ENCODE data around the gene LTBP2. TPM values are rescaled to one million over a fixed set of nuclear protein-coding genes. Genes with fewer than 3 reads are reported as not detected.
A peak's percentile ranks its signal among the peaks of the same experiment; 100 is the strongest.

The LTBP2 gene
- polyA plus RNA-seq, 2 of the 4 experiments (the other 2 are of a cell fraction), result 4.9 to 14.4 TPM

- H3K4me3 ChIP-seq, result no peak overlapping the region
- ChIA-PET POLR2A (no interaction called here), CTCF (interaction anchor here (0.5 to 1.9 kb wide), 9 partner anchors 11 to 931 kb away, joined by 3 to 6 read pairs (median 3); no protein-coding TSS in a partner anchor)
- no peak overlapping the region for H3K4me2 ChIP-seq
- TF ChIP-seq, protein P1, sequence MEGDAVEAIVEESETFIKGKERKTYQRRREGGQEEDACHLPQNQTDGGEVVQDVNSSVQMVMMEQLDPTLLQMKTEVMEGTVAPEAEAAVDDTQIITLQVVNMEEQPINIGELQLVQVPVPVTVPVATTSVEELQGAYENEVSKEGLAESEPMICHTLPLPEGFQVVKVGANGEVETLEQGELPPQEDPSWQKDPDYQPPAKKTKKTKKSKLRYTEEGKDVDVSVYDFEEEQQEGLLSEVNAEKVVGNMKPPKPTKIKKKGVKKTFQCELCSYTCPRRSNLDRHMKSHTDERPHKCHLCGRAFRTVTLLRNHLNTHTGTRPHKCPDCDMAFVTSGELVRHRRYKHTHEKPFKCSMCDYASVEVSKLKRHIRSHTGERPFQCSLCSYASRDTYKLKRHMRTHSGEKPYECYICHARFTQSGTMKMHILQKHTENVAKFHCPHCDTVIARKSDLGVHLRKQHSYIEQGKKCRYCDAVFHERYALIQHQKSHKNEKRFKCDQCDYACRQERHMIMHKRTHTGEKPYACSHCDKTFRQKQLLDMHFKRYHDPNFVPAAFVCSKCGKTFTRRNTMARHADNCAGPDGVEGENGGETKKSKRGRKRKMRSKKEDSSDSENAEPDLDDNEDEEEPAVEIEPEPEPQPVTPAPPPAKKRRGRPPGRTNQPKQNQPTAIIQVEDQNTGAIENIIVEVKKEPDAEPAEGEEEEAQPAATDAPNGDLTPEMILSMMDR (IDR thresholded peaks at IDR 0.05), result no peak
- TF ChIP-seq CEBPB (IDR thresholded peaks at IDR 0.05) (no peak), MAZ (IDR thresholded peaks at IDR 0.05; ENCODE audit: borderline replicate concordance, low read depth, low read length) (no peak), HOXB13 (CRISPR knock-in tag; IDR thresholded peaks at IDR 0.05; ENCODE audit: low read depth) (no peak), ZC3H11A (IDR thresholded peaks at IDR 0.05) (no peak), ESRRA (IDR thresholded peaks at IDR 0.05; ENCODE audit: borderline replicate concordance, low read length) (no peak), ZNF302 (CRISPR knock-in tag; IDR thresholded peaks at IDR 0.05) (no peak), HDAC2 (IDR thresholded peaks at IDR 0.05) (no peak)
- DNase-seq (ENCODE audit: low read depth in 1 of 2, low spot score in 1 of 2) (no peak), FAIRE-seq (no peak), ATAC-seq (no peak)
- H3K4me1 ChIP-seq, result peaks cover 9% of the 10 kb centered on the region; the same call in 2 of the 3 replicates
- WGBS (ENCODE audit: missing lambda C conversion rate), result 85% methylated on average over 5 of the region's 5 CpGs
- peak overlapping the region in 1 of 2 experiments; percentile 57; a peak in 3 of 6 replicates for H3K27ac ChIP-seq
- H3K9me3 ChIP-seq, result no peaks in the 10 kb centered on the region
These were observed 6.4 kb downstream of the LTBP2 start for GRCh38 chr14:74605531-74606223.

DNA sequence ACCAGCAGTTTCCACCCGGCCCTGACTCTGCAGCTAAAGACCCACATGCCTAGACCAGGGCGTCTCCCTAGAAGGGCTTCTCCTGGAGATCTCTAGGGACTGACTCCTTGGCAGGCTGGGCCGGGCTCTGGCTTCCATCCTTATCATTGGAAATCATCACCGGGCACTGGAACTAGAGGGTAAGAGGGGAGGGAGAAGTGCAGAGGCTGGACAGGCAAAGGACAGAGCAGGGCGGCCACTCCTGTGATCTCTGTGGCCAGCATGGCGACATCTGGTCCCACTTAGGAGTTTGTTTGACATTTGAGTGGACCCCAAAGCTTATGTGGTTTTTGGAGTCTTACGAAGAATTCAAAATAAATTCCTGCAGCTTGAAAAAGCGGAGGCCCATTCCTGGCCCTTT lies 7.1 kb downstream of the LTBP2 start:
- ChIA-PET POLR2A (no interaction called here), CTCF (interaction anchor here (1.1 to 1.9 kb wide), 5 partner anchors 11 to 158 kb away, joined by 3 to 4 read pairs (median 3); partner anchors contain the start of gene YLPM1)
- Histone ChIP-seq H3K9me3 (no peaks in the 10 kb centered on the region), H3K27ac (no peak overlapping the region; a peak in 1 of 6 replicates), H3K4me3 (no peak overlapping the region), H3K4me1 (peaks cover 9% of the 10 kb centered on the region; the same call in 2 of the 3 replicates), H3K4me2 (no peak overlapping the region)
- ATAC-seq (no peak), DNase-seq (ENCODE audit: low read depth in 1 of 2, low spot score in 1 of 2) (no peak), FAIRE-seq (no peak)
- 80% methylated on average over 8 of the region's 8 CpGs for WGBS (ENCODE audit: missing lambda C conversion rate)
- TF ChIP-seq EP300 (IDR thresholded peaks at IDR 0.05), result no peak
- TF ChIP-seq FOSL2 (IDR thresholded peaks at IDR 0.05), result no peak
- TF ChIP-seq FOSL2 (CRISPR knock-in tag; IDR thresholded peaks at IDR 0.05), result no peak
- TF ChIP-seq PBX3 (IDR thresholded peaks at IDR 0.05), result no peak
- TF ChIP-seq HOXB5 (CRISPR knock-in tag; IDR thresholded peaks at IDR 0.05), result no peak
- TF ChIP-seq MYC (IDR thresholded peaks at IDR 0.05; ENCODE audit: borderline replicate concordance, low read length), result no peak
- TF ChIP-seq KDM5A (IDR thresholded peaks at IDR 0.05), result no peak
- no peak for TF ChIP-seq REST (IDR thresholded peaks at IDR 0.05)
- no peak for TF ChIP-seq NFE2L2 (conservative IDR thresholded peaks at IDR 0.05; ENCODE audit: low read length)
- no peak for TF ChIP-seq HDAC2 (IDR thresholded peaks at IDR 0.05)
- no peak for TF ChIP-seq RCOR1 (IDR thresholded peaks at IDR 0.05; ENCODE audit: low read depth, low read length)
- no peak for TF ChIP-seq FOXS1 (CRISPR knock-in tag; IDR thresholded peaks at IDR 0.05)
- no peak for TF ChIP-seq HOXB13 (CRISPR knock-in tag; IDR thresholded peaks at IDR 0.05; ENCODE audit: low read depth)
- TF ChIP-seq EHF (CRISPR knock-in tag; IDR thresholded peaks at IDR 0.05), result no peak
- TF ChIP-seq EHMT2 (IDR thresholded peaks at IDR 0.05; ENCODE audit: low read depth), result no peak
- no peak for TF ChIP-seq CHD4 (IDR thresholded peaks at IDR 0.05; ENCODE audit: borderline replicate concordance)
